GM12878 (cell line): ENCODE results near the gene ANKRD24. TPM values are rescaled to one million over a fixed set of nuclear protein-coding genes. Genes with fewer than 3 reads are reported as not detected.

Source experiments
- ATAC-seq: fragments of 200-7000 bp; cut with Tn5 transposase; 3 replicates; pipeline ENCODE4 v1.9.1; 2020; ENCODE audit warnings: mild to moderate bottlenecking, moderate library complexity
- BruUV-seq: library from RNA; stranded (reverse); fragments of 400-500 nt; replicated peaks from 2 replicates; lab custom pipeline; 2021; lab: Mats Ljungman, UMichigan
- CTCF ChIA-PET: fragments of 300-600 bp; sonication (Branson Sonifier 250); formaldehyde crosslinking; extraction: SDS; loops from one replicate; lab custom pipeline; 2021; ENCODE audit warnings: inconsistent platforms; lab: Yijun Ruan, JAX
- POLR2A ChIA-PET: fragments of 350-600 bp; formaldehyde crosslinking; extraction: SDS; loops from one replicate; lab custom pipeline; 2021; ENCODE audit warnings: inconsistent platforms; lab: Charles Lee
- RAD21 ChIA-PET: fragments of 300-600 bp; sonication (Branson Sonifier 250); formaldehyde crosslinking; loops from one replicate; lab custom pipeline; 2023; ENCODE audit warnings: antibody characterized with exemption; ENCODE audit not compliant: unreplicated experiment; lab: Charles Lee
- SMC1A ChIA-PET: fragments of 300-600 bp; sonication (Branson Sonifier 250); formaldehyde crosslinking; loops from one replicate; lab custom pipeline; 2023; ENCODE audit not compliant: unreplicated experiment, uncharacterized antibody; lab: Charles Lee
- DNase-seq: peaks from one replicate; pipeline ENCODE4 v3.0.0-alpha.2; 2011; ENCODE audit warnings: low read depth, low spot score
- FAIRE-seq: peaks from 3 replicates; lab custom pipeline; 2011; peaks lifted over from hg19 to GRCh38; lab: Jason Lieb, UNC
- H2AFZ ChIP-seq: 2 replicates; pipeline ENCODE4 v1.6.0; 2011; ENCODE audit warnings: low read depth, low read length, control low read depth; ENCODE audit not compliant: control insufficient read depth
- H3K27ac ChIP-seq: 2 replicates; pipeline ENCODE4 v1.5.1; 2011; ENCODE audit warnings: control low read depth; ENCODE audit not compliant: control insufficient read depth, insufficient read depth
- H3K27me3 ChIP-seq, 2 experiments: replicated peaks in 1 of 2; 2 replicates each; pipeline versions ENCODE4 v1.6.0 to v1.6.1; 2011; ENCODE audit warnings: low read length in 1 of 2; ENCODE audit not compliant: control insufficient read depth in 2 of 2, insufficient read depth in 2 of 2
- H3K36me3 ChIP-seq, 2 experiments: 2 replicates each; pipeline ENCODE4 v1.5.1; 2011; ENCODE audit warnings: low read length in 1 of 2; ENCODE audit not compliant: control insufficient read depth in 2 of 2, insufficient read depth in 2 of 2
- H3K4me1 ChIP-seq: 2 replicates; pipeline ENCODE4 v1.6.1; 2011; ENCODE audit warnings: mild to moderate bottlenecking, low read length, moderate library complexity, mixed read lengths; ENCODE audit not compliant: control insufficient read depth, insufficient read depth
- H3K4me2 ChIP-seq: 2 replicates; pipeline ENCODE4 v1.6.0; 2011; ENCODE audit warnings: control low read depth; ENCODE audit not compliant: control insufficient read depth, insufficient read depth
- H3K4me3 ChIP-seq: fragments of 200-600 bp; sonication (generic); 2 replicates; pipeline ENCODE4 v1.5.1; 2016
- H3K79me2 ChIP-seq: 2 replicates; pipeline ENCODE4 v1.6.0; 2011; ENCODE audit warnings: low read length; ENCODE audit not compliant: control insufficient read depth, insufficient read depth
- H3K9ac ChIP-seq: 2 replicates; pipeline ENCODE4 v1.8.0; 2011; ENCODE audit warnings: low read length, control low read depth, mixed read lengths; ENCODE audit not compliant: control insufficient read depth, insufficient read depth
- H3K9me3 ChIP-seq: replicated peaks from 3 replicates; pipeline ENCODE4 v1.5.1; 2011; ENCODE audit warnings: mild to moderate bottlenecking, low read length; ENCODE audit not compliant: control insufficient read depth, insufficient read depth
- H4K20me1 ChIP-seq: 2 replicates; pipeline ENCODE4 v1.6.0; 2011; ENCODE audit not compliant: control insufficient read depth, insufficient read depth
- EP300 ChIP-seq, 2 experiments: fragments of 150-350 bp in 1 of 2; IDR thresholded peaks; 2 replicates each; pipeline ENCODE4 v1.6.1; 2011 to 2012; ENCODE audit warnings: low read depth in 2 of 2, low read length in 2 of 2, borderline replicate concordance in 1 of 2, improper control_type of control experiment in 1 of 2, inconsistent platforms in 1 of 2; ENCODE audit not compliant: control insufficient read depth in 1 of 2
- FOS ChIP-seq: IDR thresholded peaks from 3 replicates; pipeline ENCODE4 v1.6.1; 2011; ENCODE audit warnings: borderline replicate concordance; ENCODE audit not compliant: insufficient read length; ENCODE audit errors: extremely low read depth
- HCFC1 ChIP-seq: fragments of 150-350 bp; IDR thresholded peaks from 2 replicates; pipeline ENCODE4 v1.6.1; 2014; ENCODE audit warnings: low read length
- IKZF1 ChIP-seq: fragments of 450-650 bp; conservative IDR thresholded peaks from 2 replicates; pipeline ENCODE4 v1.6.1; 2017; ENCODE audit warnings: antibody characterized with exemption, mild to moderate bottlenecking
- IKZF2 ChIP-seq, 2 experiments: fragments of 450-650 bp; IDR thresholded peaks; 2 replicates each; pipeline ENCODE4 v1.6.1; 2017; ENCODE audit warnings: mild to moderate bottlenecking in 2 of 2, moderate library complexity in 2 of 2
- LARP7 ChIP-seq: fragments of 450-650 bp; IDR thresholded peaks from 2 replicates; pipeline ENCODE4 v1.6.1; 2017; ENCODE audit warnings: mild to moderate bottlenecking
- MEF2B ChIP-seq: fragments of 450-650 bp; IDR thresholded peaks from 2 replicates; pipeline ENCODE4 v1.6.1; 2018; ENCODE audit warnings: mild to moderate bottlenecking, moderate library complexity; ENCODE audit not compliant: partially characterized antibody, poor library complexity, severe bottlenecking
- MXI1 ChIP-seq: fragments of 150-350 bp; IDR thresholded peaks from 2 replicates; pipeline ENCODE4 v1.6.1; 2011; ENCODE audit warnings: low read depth, mild to moderate bottlenecking, inconsistent platforms, low read length, improper control_type of control experiment
- MYB ChIP-seq: fragments of 150-350 bp; IDR thresholded peaks from 2 replicates; pipeline ENCODE4 v1.6.1; 2014; ENCODE audit warnings: mild to moderate bottlenecking, low read depth, low read length, borderline replicate concordance
- NFYB ChIP-seq: IDR thresholded peaks from 2 replicates; pipeline ENCODE4 v1.6.1; 2011; ENCODE audit warnings: low read depth, mild to moderate bottlenecking, low read length, improper control_type of control experiment, moderate library complexity; ENCODE audit not compliant: insufficient read depth
- RAD21 ChIP-seq: IDR thresholded peaks from 2 replicates; pipeline ENCODE4 v1.6.1; 2011; ENCODE audit warnings: mild to moderate bottlenecking, low read depth, low read length, moderate library complexity; ENCODE audit not compliant: insufficient read depth
- SMARCA5 ChIP-seq: fragments of 450-650 bp; IDR thresholded peaks from 2 replicates; pipeline ENCODE4 v1.6.1; 2017; ENCODE audit warnings: mild to moderate bottlenecking
- TCF7 ChIP-seq: IDR thresholded peaks from 2 replicates; pipeline ENCODE4 v1.6.1; 2014; ENCODE audit warnings: antibody characterized with exemption, borderline replicate concordance
- ZNF207 ChIP-seq: fragments of 450-650 bp; IDR thresholded peaks from 2 replicates; pipeline ENCODE4 v1.6.1; 2014; ENCODE audit warnings: antibody characterized with exemption, mild to moderate bottlenecking, borderline replicate concordance
- ZNF24 ChIP-seq: fragments of 450-650 bp; IDR thresholded peaks from 2 replicates; pipeline ENCODE4 v1.6.1; 2017; ENCODE audit warnings: antibody characterized with exemption, mild to moderate bottlenecking
- WGBS: methylation state at CpG from one replicate; pipeline ENCODE4 v1.1.6; 2016; ENCODE audit warnings: low lambda C conversion rate; ENCODE audit not compliant: insufficient replicate concordance, insufficient coverage; ENCODE audit errors: missing lambda C conversion rate; 5-methylcytosine and 5-hydroxymethylcytosine counted together
- in situ Hi-C: fragments of 300-500 bp; cut with MboI; formaldehyde crosslinking; loops from 9 replicates; pipeline ENCODE4 v1.14.3; 2018; ENCODE audit warnings: mixed read lengths
- intact Hi-C: fragments of 100-400 bp; cut with micrococcal nuclease; formaldehyde crosslinking; loops from one replicate; pipeline ENCODE4 v1.14.2; 2022; ENCODE audit not compliant: unreplicated experiment
- polyA plus RNA-seq, 11 experiments: library from polyadenylated mRNA; depleted of rRNA in 4 of 11; unstranded in 6 of 11; stranded (reverse) in 5 of 11; fragments of >200 nt; fragmentation: Nextera tagmentation in 4 of 11; fragmentation: Illumina TruSeq in 1 of 11; extraction: Ambion mirVana in 4 of 11; extraction: Trizol in 1 of 11; gene quantifications; 1 replicate in 1 of 11; 2 replicates in 10 of 11; pipeline versions ENCODE4 v1.2.1 to v1.2.3, GENCODE V29; 2011 to 2016; ENCODE audit warnings: inconsistent platforms in 2 of 11, missing spikeins in 2 of 11, low read depth in 1 of 11
- total RNA-seq, 4 experiments: library from RNA; depleted of rRNA in 3 of 4; stranded (reverse); fragments of >200 nt in 3 of 4; fragmentation: Illumina TruSeq in 1 of 4; extraction: Trizol in 1 of 4; gene quantifications; 2 replicates each; pipeline versions ENCODE4 v1.2.1 to v1.2.3, GENCODE V29; 2013 to 2021
- TF ChIP-seq, protein P1 (sequence below): fragments of 450-650 bp; IDR thresholded peaks from 2 replicates; pipeline ENCODE4 v1.6.1; 2017; ENCODE audit warnings: borderline replicate concordance
- TF ChIP-seq, protein P2 (sequence below): IDR thresholded peaks from 2 replicates; pipeline ENCODE4 v1.6.1; 2012; ENCODE audit warnings: low read depth, low read length, improper control_type of control experiment

ANKRD24 gene
- total and polyA plus RNA-seq, 10 of the 15 experiments (the other 5 are each of a cell fraction or from before 2014, with no cell fraction given), result 0.02 to 0.59 (median 0.35) TPM; not detected in 1

- in situ Hi-C loops, result loop anchor here (10.0 kb wide), 1 partner anchor 544 kb away; no protein-coding TSS in a partner anchor
- H2AFZ ChIP-seq, result no peak overlapping the region
- ATAC-seq (peak; percentile 68), FAIRE-seq (peak; percentile 7), DNase-seq (no peak)
- no peaks in the 10 kb centered on the region for H3K79me2 ChIP-seq
- H3K4me2 ChIP-seq, result no peak overlapping the region
- ChIA-PET SMC1A (interaction anchor here (1.3 to 1.4 kb wide), 2 partner anchors 69 to 223 kb away, joined by 3 to 5 read pairs; partner anchors contain the start of gene EEF2), POLR2A (no interaction called here), RAD21 (interaction anchor here (1.1 to 2.4 kb wide), 3 partner anchors 21 to 221 kb away, joined by 4 to 10 read pairs (median 5); partner anchors contain the start of gene EBI3), CTCF (interaction anchor here (0.6 to 3.4 kb wide), 24 partner anchors 8 to 1306 kb away, joined by 3 to 19 read pairs (median 4); partner anchors contain the start of genes EBI3 and EEF2)
- no peak overlapping the region for H3K9ac ChIP-seq
- no peaks in the 10 kb centered on the region for H4K20me1 ChIP-seq
- H3K4me1 ChIP-seq, result no peaks in the 10 kb centered on the region
- intact Hi-C loops, result loop anchor here (1.0 kb wide), 1 partner anchor 68 kb away; no protein-coding TSS in a partner anchor
- no peaks in the 10 kb centered on the region for H3K27me3 ChIP-seq
- BruUV-seq, result no TSS peak
- 30% methylated on average over 13 of the region's 13 CpGs for WGBS
- H3K36me3 ChIP-seq, result no peaks in the 10 kb centered on the region
- no peak overlapping the region for H3K4me3 ChIP-seq
- H3K27ac ChIP-seq, result no peak overlapping the region
- no peaks in the 10 kb centered on the region for H3K9me3 ChIP-seq
- TF ChIP-seq TCF7 (no peak), MYB (no peak), MXI1 (no peak), LARP7 (no peak), IKZF1 (peak; percentile 64), MEF2B (peak; percentile 22), ZNF207 (no peak), HCFC1 (no peak), IKZF2 (IDR thresholded peaks at IDR 0.05) (peak; percentile 43 to 53; a peak in 3 of 4 replicates), ZNF24 (0 out of 2 replicates have a peak, but pooled peaks have one; percentile 22), EP300 (IDR thresholded peaks at IDR 0.05; ENCODE audit: borderline replicate concordance in 1 of 2, control insufficient read depth in 1 of 2, low read depth in 2 of 2, low read length in 2 of 2) (no peak), SMARCA5 (0 out of 2 replicates have a peak, but pooled peaks have one; percentile 13), FOS (no peak), RAD21 (peak; percentile 14; the same call in 1 of the 2 replicates), NFYB (no peak)
- TF ChIP-seq, protein P1, sequence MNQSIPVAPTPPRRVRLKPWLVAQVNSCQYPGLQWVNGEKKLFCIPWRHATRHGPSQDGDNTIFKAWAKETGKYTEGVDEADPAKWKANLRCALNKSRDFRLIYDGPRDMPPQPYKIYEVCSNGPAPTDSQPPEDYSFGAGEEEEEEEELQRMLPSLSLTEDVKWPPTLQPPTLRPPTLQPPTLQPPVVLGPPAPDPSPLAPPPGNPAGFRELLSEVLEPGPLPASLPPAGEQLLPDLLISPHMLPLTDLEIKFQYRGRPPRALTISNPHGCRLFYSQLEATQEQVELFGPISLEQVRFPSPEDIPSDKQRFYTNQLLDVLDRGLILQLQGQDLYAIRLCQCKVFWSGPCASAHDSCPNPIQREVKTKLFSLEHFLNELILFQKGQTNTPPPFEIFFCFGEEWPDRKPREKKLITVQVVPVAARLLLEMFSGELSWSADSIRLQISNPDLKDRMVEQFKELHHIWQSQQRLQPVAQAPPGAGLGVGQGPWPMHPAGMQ, result no peak
- TF ChIP-seq, protein P2, sequence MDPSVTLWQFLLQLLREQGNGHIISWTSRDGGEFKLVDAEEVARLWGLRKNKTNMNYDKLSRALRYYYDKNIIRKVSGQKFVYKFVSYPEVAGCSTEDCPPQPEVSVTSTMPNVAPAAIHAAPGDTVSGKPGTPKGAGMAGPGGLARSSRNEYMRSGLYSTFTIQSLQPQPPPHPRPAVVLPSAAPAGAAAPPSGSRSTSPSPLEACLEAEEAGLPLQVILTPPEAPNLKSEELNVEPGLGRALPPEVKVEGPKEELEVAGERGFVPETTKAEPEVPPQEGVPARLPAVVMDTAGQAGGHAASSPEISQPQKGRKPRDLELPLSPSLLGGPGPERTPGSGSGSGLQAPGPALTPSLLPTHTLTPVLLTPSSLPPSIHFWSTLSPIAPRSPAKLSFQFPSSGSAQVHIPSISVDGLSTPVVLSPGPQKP, result no peak
Observed at GRCh38 chr19:4208385-4209094, 26.1 kb downstream of the ANKRD24 start.
